ENCODE measurements around the gene TLK1. TPM values are rescaled to one million over a fixed set of nuclear protein-coding genes. Genes with fewer than 3 reads are reported as not detected.

TLK1 gene
- total RNA-seq, 1 donor from 2014 or later: 86.5 TPM

- H3K27me3 Mint-ChIP-seq (ENCODE audit: unreplicated experiment): no peaks in the 10 kb centered on the region
- H3K4me1 Mint-ChIP-seq (ENCODE audit: unreplicated experiment): no peaks in the 10 kb centered on the region
- peak; percentile 26 for TF ChIP-seq CTCF (IDR thresholded peaks at IDR 0.05)
- H3K27ac Mint-ChIP-seq (ENCODE audit: unreplicated experiment): no peak overlapping the region
- peaks cover 43% of the 10 kb centered on the region for H3K36me3 Mint-ChIP-seq (ENCODE audit: unreplicated experiment)
- no peaks in the 10 kb centered on the region for H3K9me3 Mint-ChIP-seq (ENCODE audit: unreplicated experiment)
- H3K4me3 Mint-ChIP-seq (ENCODE audit: unreplicated experiment): no peak overlapping the region
- no peak for DNase-seq (ENCODE audit: extremely low spot score, unreplicated experiment)
Observed at GRCh38 chr2:170966648-170967396, 193.9 kb downstream of the TLK1 start.

GRCh38 chr2:170965446-170966225, 195.1 kb downstream of the TLK1 start:
- Mint-ChIP-seq H3K27ac (ENCODE audit: unreplicated experiment) (no peak overlapping the region), H3K9me3 (ENCODE audit: unreplicated experiment) (no peaks in the 10 kb centered on the region), H3K36me3 (ENCODE audit: unreplicated experiment) (peaks cover 45% of the 10 kb centered on the region), H3K4me1 (ENCODE audit: unreplicated experiment) (no peaks in the 10 kb centered on the region), H3K27me3 (ENCODE audit: unreplicated experiment) (no peaks in the 10 kb centered on the region), H3K4me3 (ENCODE audit: unreplicated experiment) (no peak overlapping the region)
- TF ChIP-seq CTCF (IDR thresholded peaks at IDR 0.05): no peak
- DNase-seq (ENCODE audit: extremely low spot score, unreplicated experiment): no peak

- H3K4me1 Mint-ChIP-seq (ENCODE audit: unreplicated experiment): no peaks in the 10 kb centered on the region
- no peaks in the 10 kb centered on the region for H3K27me3 Mint-ChIP-seq (ENCODE audit: unreplicated experiment)
- H3K9me3 Mint-ChIP-seq (ENCODE audit: unreplicated experiment): no peaks in the 10 kb centered on the region
- H3K4me3 Mint-ChIP-seq (ENCODE audit: unreplicated experiment): no peak overlapping the region
- no peak for DNase-seq (ENCODE audit: extremely low spot score, unreplicated experiment)
- H3K27ac Mint-ChIP-seq (ENCODE audit: unreplicated experiment): no peak overlapping the region
- no peak for TF ChIP-seq CTCF (IDR thresholded peaks at IDR 0.05)
- H3K36me3 Mint-ChIP-seq (ENCODE audit: unreplicated experiment): peaks cover 53% of the 10 kb centered on the region
Observed at GRCh38 chr2:170963386-170963785, 197.3 kb downstream of the TLK1 start.

- Mint-ChIP-seq H3K4me3 (ENCODE audit: unreplicated experiment) (no peak overlapping the region), H3K27ac (ENCODE audit: unreplicated experiment) (no peak overlapping the region), H3K9me3 (ENCODE audit: unreplicated experiment) (no peaks in the 10 kb centered on the region), H3K27me3 (ENCODE audit: unreplicated experiment) (no peaks in the 10 kb centered on the region), H3K4me1 (ENCODE audit: unreplicated experiment) (no peaks in the 10 kb centered on the region), H3K36me3 (ENCODE audit: unreplicated experiment) (peaks cover 71% of the 10 kb centered on the region)
- DNase-seq (ENCODE audit: extremely low spot score, unreplicated experiment): no peak
- no peak for TF ChIP-seq CTCF (IDR thresholded peaks at IDR 0.05)
Observed at GRCh38 chr2:170953941-170954340, 206.8 kb downstream of the TLK1 start.

- no peak for TF ChIP-seq CTCF (IDR thresholded peaks at IDR 0.05)
- peaks cover 3% of the 10 kb centered on the region for H3K4me1 Mint-ChIP-seq (ENCODE audit: unreplicated experiment)
- no peak overlapping the region for H3K4me3 Mint-ChIP-seq (ENCODE audit: unreplicated experiment)
- H3K36me3 Mint-ChIP-seq (ENCODE audit: unreplicated experiment): peaks cover 56% of the 10 kb centered on the region
- DNase-seq (ENCODE audit: extremely low spot score, unreplicated experiment): no peak
- no peaks in the 10 kb centered on the region for H3K9me3 Mint-ChIP-seq (ENCODE audit: unreplicated experiment)
- H3K27me3 Mint-ChIP-seq (ENCODE audit: unreplicated experiment): no peaks in the 10 kb centered on the region
- no peak overlapping the region for H3K27ac Mint-ChIP-seq (ENCODE audit: unreplicated experiment)
Observed at GRCh38 chr2:170950221-170950761, 210.4 kb downstream of the TLK1 start.
